DMS 273 (cell line): ENCODE measurements around the gene PIP5K1C.
"Not testable (repeated sequence)": the region's sequence is repeated elsewhere in the genome, so short reads cannot be mapped to it uniquely, and the experiment has no call there.

Experiments
- DNase-seq: peaks from one replicate; lab custom pipeline; 2025; ENCODE audit not compliant: unreplicated experiment; lab: John Stamatoyannopoulos, UW

The PIP5K1C gene

DNA sequence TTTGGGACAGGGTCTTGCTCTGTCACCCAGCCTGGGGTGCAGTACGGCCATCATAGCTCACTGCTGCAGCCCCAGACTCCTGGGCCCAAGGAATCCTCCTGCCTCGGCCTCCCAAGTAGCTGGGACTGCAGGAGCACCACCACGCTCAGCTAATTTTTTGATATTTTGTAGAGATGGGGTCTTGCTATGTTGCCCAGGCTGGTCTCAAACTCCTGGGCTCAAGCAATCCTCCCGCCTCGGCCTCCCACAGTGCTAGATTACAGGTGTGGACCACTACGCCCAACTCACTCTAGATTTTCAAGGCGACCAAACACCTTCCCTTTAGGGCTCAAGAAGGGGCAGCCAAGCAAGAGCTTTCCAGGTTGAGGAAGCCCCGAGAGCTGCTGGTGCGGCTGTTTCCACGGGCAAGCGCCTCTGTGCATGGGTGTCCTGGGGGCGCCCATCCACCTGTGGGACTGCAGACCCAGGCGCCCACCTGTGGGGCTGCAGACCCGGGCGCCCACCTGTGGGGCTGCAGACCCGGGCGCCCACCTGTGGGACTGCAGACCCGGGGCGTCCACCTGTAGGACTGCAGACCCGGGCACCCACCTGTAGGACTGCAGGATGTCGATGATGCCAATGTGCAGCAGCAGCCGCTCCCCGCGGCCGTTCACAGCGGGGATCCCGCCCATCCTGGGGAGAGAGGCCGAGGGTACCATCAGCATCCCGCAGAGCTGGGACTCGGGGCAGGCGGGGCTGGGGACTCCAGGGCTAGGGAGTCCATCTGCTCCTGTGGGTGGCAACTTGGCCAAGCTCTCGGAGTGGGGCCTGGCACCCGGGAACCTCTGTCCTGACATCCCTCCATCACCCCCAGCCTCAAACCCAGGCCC lies 52.0 kb downstream of the PIP5K1C start:
- DNase-seq: no peak

DNA sequence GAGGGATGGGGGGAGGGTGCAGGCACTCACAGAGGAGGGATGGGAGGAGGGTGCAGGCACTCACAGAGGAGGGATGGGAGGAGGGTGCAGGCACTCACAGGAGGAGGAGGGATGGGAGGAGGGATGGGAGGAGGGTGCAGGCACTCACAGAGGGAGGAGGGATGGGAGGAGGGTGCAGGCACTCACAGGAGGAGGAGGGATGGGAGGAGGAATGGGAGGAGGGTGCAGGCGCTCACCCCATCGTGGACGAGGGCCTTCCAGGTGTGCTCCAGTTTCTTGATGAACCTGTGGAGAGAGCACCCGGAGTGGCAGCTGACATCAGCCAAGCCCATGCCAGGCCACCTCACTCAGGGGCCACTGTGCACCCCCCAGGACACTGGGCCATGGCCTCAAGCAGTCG lies 53.2 kb downstream of the PIP5K1C start:
- DNase-seq: not testable (repeated sequence)

DNA sequence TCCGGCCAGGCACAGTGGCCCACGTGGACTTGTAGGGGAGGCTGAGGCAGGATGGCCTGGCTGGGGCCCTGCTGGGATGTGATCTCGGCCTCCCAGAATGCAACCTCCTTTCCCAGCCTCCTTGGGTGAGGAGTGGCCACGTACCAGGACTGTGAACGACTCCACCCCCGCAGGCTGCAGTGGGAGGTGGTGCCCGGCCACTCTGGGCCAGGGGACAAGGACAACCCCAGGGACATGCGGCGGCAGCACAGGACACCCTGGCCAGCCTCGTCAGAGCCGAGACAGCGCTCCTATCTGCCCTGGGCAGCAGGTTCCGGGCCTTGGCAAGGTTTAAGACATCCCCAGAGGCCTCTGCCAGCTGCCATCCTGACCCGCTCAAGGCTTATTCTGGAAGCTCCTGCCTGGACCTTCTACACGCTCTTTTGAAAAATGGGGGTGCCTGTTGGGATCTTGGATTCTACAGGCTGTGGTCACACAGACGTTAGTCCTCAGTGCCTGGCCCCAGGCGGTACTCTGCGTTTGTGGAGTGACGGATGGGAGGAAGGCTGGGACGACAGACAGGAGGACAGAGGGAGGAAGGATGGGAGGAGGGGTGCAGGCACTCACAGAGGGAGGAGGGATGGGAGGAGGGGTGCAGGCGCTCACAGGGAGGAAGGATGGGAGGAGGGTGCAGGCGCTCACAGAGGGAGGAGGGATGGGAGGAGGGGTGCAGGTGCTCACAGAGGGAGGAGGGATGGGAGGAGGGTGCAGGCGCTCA lies 53.8 kb downstream of the PIP5K1C start:
- DNase-seq: peak; percentile 70

DNA sequence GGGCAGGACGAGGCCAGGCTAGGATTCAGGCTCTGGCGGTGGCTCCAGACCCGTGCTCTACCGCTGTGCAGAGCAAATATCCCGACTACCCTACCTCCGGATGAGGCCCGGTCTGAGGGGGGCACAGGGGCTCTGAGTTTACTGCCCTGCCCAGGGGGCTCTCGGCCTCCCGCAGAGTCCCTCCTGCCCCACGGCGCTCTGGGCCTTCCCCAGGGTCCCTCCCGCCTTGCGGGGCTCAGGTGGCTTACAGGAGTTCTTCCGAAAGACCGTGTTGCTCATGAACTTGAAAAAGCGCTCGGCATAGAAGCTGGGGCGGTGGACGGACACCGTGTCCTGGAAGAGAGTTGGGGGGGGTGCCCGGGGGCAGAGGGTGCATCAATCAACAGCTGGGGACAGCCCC lies 54.5 kb downstream of the PIP5K1C start:
- DNase-seq: no peak

DNA sequence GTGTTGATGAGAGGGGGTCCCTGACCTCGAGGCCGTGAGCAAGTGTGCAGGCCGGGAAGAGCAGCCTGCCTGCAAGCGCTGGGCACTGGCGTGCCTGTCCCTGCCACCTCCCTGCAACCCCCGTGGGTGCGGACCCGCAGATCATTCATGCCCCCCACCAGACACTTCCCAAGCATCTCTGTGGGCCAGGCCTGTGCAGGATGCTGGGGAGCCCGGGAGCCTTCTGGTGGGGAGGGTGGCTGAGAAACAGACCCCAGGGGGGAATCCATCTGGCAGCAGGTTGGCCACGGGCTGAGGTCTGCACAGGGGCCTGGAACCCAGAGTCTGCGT lies 55.2 kb downstream of the PIP5K1C start:
- peak; percentile 56 for DNase-seq

DNA sequence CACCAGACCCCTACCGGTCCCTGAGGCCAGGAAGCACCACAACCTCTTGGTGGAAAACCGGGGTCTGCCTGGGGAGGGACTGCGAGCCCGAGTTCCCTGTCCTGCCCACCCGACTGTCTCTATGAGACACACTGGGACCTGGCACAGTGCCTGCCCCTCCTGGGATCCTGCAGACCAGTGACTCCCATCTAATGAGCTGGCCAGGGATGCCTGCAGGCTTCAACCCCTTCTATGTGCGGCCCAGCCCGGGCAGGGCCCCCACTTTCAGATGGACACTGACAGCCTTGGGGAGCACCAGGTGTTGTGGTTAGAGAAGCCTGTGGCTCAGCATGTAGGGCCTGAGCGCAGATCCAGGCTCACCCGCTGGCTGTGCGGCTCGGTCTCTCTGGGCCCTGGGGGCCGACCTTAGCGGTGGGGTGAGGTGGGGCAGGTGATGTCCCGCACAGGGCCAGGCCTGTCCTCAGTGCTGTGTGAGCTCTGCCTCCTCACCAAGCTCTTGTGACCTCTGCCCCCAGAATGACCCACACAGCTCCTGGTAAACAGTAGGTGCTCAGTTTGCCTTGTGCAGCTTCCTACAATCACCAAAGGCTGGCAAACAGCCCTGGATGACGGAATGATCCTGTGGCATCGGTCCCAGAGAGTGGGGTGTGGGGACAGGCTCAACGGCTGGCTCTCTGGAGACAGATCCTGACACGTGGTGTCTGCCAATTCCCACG lies 55.8 kb downstream of the PIP5K1C start:
- peak; percentile 74 for DNase-seq

DNA sequence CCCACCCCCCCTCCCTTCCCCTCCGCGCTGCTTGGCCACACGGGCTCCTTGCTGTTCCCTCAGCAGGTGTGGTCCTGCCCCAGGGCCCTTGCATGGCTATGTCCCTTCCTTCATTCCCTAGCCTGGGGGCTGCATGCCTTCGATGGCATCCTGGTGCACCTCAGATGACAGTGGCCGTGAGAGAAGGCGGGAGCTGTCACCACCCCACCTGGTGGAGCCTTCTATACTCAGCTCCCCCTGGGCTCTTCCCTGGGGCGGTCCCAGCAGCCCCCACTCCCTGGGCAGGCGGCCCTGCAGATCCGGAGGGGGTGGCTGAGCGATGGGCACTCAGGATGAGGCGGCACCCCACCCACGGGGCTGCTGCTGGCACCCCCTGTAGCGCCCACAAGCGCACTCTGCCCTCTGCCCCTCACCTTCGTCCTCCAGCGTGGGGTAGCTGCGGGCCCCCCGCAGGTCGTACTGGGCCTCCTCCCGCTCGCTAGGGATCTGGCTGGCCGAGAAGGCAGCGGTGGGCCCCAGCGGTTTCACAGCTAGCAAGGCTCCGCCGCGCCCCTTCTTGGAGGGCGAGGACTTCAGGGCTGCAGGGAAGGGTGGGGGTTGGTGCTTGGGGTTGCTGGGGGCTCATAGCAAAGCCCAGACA lies 56.5 kb downstream of the PIP5K1C start:
- DNase-seq: no peak

DNA sequence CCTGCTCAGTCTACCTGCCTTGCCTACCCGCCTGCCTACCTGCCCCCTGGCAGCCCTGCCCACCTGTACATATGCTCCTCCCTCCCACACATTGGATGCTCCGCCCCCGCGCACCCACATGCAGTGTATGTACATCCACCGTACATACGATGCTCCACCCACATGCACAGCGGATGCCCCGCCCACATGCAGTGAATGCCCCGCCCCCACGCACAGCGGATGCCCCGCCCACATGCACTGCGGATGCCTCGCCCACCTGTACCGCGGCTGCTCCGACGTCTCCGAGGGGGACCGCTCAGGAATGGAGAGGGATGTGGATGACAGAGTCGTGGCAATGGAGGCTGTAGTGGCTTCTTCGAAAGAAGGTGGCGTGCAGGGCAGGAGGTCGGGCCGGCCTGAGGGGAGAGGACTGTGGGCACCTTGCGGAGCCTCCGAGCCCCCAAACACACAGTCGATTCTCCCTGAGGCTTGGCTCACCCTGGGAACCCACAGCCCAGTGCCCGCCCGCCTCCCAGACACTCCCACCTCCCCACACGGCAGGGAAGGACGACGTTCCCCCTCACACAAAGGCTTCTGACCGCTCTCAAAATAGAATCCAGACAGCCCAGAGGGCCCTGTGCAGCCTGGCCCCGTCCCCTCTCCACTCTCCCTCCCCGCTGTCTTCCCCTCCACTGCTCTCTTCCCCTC lies 57.1 kb downstream of the PIP5K1C start:
- DNase-seq: no peak

DNA sequence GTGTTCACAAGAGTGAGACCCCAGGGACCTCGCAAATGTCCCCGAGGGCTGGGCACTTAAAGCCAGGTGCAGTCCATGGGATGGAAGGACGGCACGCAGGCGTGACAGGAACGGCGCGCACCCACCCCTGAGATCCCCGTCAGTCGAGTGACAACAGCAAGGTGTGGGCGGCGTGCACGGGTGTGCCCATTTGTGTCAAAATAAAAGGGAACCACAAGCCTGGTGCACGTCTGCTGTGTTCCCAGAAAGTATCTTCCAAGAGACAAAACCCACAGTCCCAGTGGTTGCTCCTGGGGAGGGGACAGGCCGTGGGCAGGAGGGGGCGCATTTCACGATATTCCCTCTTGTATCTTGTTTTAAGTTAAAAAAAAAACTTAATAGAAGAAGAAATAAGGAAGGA lies 58.0 kb downstream of the PIP5K1C start:
- no peak for DNase-seq

DNA sequence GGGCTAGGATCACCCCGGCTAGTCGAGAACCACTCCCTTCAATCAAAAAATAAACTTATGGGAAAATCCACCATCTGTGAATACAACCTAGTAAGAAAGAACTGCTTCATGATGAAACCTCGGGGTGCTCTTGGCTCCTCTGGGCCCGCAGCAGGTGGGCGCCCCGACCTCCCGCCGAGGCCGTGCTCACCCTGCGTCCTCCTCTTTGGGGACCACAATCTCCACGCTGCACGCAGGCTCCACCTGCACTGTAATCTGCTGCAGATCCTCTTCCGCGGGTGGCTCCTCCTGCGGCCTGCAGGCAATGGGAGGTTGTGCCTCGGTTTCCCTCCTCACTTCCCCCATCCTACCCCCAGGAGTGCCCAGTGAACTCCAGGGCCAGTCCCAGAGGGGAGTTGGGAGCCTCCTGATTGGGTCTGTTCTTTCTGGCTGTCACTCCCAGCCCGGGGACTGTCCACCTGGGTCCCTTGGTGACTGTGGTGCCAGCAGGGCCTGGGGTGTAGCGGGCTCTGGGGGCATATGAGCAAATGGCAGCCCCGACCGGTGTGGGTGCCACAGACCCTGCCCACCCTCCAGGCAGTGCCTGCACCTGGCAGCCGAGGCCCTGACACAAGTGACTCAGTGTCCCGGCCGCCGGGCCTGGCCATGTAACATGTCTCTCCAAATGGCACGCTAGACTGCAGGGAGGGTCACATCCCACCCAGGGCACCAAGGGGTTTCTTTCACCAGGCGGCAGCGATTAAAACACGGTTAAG lies 58.6 kb downstream of the PIP5K1C start:
- no peak for DNase-seq

DNA sequence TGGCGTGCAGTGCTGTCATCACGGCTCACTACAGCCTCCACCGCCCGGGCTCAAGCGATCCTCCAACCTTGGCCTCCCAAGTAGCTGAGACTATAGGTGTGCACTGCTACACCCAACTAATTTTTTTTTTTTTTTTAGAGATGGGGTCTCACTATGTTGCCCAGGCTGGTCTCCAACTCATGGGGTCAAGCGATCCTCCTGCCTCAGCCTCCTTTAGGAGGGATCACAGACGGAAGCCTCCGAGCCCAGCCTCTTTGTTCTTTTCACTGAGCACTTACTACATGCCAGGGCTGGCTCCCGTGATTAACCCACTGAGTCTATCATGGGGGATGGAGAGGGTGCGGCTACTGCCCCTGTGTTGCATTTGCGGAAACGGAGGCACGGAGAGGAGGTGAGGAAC lies 60.8 kb downstream of the PIP5K1C start:
- no peak for DNase-seq

DNA sequence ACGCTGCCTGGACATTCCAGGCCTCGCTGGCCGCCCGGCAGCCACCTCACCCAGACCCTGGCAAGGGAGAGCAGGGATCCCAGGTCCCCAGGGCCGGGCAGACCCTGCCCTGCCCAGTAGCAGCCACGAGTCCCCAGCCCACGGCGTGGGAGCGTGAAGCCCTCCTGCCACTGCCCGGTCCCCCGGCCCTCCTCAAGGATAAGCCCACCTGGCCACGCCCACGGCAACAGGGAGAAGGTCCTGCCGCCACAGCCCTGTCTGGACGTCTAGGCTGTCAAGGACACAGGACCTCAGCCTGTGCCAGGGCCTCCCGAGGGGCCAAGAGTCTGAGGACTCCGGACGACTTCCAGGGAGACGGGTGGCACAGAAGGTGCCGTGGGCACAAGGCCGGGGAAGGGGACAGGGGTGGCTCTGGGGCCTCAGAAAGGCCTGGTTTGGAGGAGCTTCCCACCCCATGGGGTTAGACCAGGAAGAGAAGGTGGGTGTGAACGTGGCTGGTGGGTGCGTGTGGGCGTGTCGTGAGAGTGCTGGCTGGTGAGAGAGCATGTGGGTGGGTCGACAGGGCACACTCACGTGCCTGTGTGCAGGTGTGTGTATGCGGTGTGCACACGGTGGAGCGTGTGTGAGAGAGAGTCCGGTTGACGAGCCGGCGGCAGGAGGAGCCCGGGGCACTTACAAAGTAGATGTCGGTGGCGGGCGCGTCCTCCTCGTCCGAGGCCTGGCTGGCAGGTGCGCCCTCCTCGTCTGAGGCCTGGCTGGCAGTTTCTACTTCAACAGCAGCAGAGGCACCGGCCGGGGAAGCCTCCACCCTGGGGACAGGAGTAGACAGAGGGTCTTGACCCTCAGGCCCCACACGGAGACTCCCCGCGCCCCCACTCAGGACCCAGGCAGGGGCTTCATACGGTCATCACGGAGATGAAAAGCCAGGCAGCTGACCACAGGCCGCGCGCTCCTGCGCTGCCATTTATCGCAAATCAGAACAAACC lies 61.8 kb downstream of the PIP5K1C start:
- DNase-seq: no peak

DNA sequence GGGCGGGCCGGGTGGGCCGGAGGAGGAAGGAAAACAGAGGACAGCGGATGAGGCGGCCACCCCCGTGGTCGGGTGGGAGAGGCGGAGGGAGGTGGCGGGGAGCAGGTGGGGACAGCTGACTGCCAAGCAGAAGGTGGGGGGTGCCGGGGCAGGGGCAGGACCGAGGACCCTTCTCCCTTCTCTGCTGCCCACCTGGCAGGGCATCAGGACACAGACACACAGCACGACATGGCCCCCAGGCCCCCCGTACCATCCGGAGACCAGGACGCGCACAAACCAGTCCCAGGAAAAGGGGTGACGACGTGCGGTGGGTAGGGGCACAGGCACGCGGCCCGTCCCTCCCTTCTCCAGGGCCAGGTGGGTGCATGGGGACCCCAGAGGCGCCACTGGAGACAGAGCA lies 62.6 kb downstream of the PIP5K1C start:
- DNase-seq: no peak

DNA sequence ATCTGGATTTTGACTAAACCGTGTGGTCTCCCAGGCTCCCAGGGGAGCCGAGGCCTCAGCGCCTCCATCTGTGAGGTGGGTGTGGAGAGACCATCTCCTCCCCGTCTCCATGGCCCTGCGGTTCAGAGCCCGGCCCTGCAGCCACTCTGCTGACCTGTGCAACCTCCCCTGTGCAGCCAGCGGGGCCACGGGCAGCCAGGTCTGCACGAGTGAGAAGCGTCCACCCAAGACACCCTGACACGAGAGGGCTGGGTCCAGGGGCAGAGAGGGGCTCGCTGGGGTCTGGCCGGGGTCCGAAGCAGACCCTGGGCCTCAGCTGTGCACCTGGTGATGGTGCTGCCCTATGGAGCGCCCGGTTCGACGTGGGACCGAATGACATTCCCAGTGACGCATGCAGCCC lies 63.3 kb downstream of the PIP5K1C start:
- DNase-seq: no peak

DNA sequence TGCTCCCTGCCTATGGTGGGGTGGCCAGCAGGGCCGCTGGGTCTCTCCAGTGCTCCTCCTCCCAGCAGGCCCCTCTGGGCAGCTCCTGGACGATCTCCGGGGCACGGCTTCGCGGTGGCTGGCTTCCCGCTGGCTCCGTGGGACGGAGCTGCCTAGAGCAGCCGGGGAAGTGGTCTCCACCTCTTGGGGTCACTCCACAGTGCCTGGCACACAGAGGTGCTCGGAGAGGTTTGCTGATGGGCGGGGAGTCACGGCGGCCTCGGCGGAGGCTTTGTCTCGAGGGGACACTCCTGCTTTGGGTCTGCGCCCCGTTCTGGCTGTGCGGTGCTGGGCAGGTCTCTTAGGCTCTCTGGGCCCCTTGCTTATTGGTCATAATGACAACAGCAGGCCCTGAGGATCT lies 63.8 kb downstream of the PIP5K1C start:
- no peak for DNase-seq

DNA sequence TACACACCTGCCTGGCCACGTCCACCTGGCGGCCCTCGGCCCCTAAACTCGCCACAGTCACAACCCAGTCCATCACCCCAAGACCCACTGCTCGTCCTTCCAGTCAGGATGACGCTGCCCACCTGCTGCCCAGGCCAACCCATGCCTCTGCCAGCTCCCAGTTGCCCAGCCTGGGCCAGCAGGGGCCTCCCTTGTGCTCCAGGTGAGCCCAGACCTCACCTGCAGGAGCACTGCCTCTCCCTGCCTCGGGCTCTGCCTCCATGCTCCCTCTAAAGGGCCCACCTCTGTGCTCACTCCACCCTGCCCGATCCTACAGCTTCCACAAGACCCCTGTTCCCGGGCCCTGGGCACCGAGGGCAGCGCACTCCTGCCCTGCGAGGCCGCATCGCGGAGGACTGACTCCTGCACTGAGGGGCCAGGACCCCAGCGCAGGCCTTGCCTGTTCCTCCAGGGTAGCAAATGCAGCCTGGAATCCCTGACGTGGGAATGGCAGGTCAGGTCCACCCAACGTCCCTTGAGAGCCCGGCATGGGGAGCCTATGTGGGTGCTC lies 65.7 kb downstream of the PIP5K1C start:
- DNase-seq: no peak

DNA sequence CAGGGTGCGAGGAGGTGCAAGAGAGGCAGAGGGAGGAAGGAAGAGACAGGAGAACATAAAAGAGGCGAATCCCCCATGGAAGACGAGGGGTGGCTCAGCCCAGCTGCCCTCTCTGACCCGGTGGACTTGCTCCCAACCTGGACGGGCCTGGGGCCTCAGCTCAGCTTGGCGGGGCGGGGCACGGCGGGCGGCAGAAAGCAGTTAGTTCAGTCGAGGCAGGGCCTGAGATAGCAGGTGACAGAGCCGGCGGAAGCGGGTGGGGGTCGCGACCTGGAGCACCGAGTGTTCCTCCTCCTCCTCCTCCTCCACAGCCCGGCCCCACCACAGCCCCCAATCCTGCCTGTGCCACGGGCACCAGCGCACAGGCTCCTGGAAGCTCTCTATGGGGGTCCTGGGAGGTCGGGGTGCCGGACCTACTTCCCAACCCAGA lies 66.7 kb downstream of the PIP5K1C start:
- no peak for DNase-seq

DNA sequence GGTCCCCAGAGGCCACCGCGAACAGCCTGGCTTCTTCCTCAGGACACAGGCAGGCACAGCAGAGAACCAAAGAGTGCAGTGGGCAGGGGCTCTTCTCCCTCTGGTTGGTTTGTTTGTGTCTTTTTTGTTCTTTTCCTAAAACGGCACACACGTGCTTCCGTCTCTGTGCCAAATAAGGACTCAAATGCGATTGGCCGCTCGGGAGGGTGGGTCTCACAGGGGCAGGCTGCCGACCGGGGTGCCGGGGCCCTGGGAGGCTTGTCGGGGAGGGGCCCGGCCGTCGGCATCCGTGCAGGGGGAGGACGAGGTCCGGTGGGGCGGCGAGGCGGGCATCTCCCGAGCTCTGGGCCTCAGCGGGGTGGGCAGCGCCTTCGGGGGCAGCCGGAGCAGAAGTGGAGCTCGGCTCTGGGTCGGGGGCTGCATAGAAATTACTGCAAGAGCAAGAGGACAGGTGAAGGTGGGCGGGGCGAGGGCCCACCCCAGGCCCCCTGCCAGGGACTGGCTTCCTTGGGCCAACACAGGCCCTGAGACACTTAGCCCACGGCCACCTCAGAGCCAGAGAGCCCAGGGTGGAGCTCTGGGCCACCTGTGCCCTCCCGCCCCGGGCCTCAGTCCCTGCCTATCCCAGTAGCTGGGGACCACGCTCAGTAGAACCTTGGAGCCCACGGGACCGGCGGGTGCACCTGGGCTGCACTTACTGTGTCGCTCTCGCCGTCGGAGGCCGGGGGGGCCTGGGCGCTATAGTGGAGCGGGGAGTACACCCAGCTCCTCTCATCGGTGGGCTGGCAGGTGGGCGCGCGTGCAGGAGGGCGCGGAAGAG lies 67.3 kb downstream of the PIP5K1C start:
- DNase-seq: no peak
